SK-N-SH (cell line): ENCODE results near the gene APBB2. TPM values are rescaled to one million over a fixed set of nuclear protein-coding genes. Genes with fewer than 3 reads are reported as not detected.

Experiments
- CTCF ChIA-PET: fragments of 300-600, 350-600 bp; formaldehyde crosslinking; extraction: SDS; loops from one replicate; lab custom pipeline; 2021; lab: Yijun Ruan, JAX
- POLR2A ChIA-PET: fragments of 350-600 bp; sonication (Branson Sonifier 250); formaldehyde crosslinking; extraction: SDS; loops from one replicate; lab custom pipeline; 2020; ENCODE audit warnings: antibody characterized with exemption, inconsistent platforms; lab: Yijun Ruan, JAX
- DNase-seq: peaks from one replicate; pipeline ENCODE4 v3.0.0; 2012
- H2AFZ ChIP-seq: fragments of 200-600 bp; sonication (generic); 2 replicates; pipeline ENCODE4 v1.8.1; 2016; ENCODE audit warnings: antibody characterized with exemption, mild to moderate bottlenecking, low read depth
- H3F3A ChIP-seq: fragments of 200-600 bp; sonication (generic); replicated peaks from 2 replicates; pipeline ENCODE3; 2016; ENCODE audit warnings: antibody characterized with exemption, mild to moderate bottlenecking; ENCODE audit not compliant: insufficient read depth
- H3K27ac ChIP-seq, 2 experiments: fragments of 200-500 bp in 1 of 2; fragments of 200-600 bp in 1 of 2; sonication (Bioruptor generic) in 1 of 2; sonication (generic), shearing (Covaris generic) in 1 of 2; 2 replicates each; pipeline versions ENCODE4 v1.5.1 to v1.6.1; 2014 to 2016; ENCODE audit warnings: low read depth in 2 of 2, inconsistent platforms in 1 of 2, low read length in 1 of 2, mild to moderate bottlenecking in 1 of 2, mixed read lengths in 1 of 2
- H3K27me3 ChIP-seq: fragments of 200-600 bp; sonication (generic), shearing (Covaris generic); 2 replicates; pipeline ENCODE4 v1.6.1; 2016; ENCODE audit warnings: mixed run types; ENCODE audit not compliant: insufficient read depth
- H3K36me3 ChIP-seq, 2 experiments: fragments of 200-500 bp in 1 of 2; fragments of 200-600 bp in 1 of 2; sonication (Bioruptor generic) in 1 of 2; sonication (generic) in 1 of 2; replicated peaks in 1 of 2; 2 replicates each; pipeline versions ENCODE3 to v1.5.1; 2014 to 2016; ENCODE audit warnings: low read length in 1 of 2, mild to moderate bottlenecking in 1 of 2; ENCODE audit not compliant: insufficient read depth in 2 of 2, control insufficient read depth in 1 of 2
- H3K4me1 ChIP-seq, 2 experiments: fragments of 200-500 bp in 1 of 2; fragments of 200-600 bp in 1 of 2; sonication (Bioruptor generic) in 1 of 2; sonication (generic), shearing (Covaris generic) in 1 of 2; 2 replicates each; pipeline versions ENCODE4 v1.5.1 to v1.6.1; 2014 to 2016; ENCODE audit warnings: low read depth in 1 of 2, low read length in 1 of 2, mixed run types in 1 of 2; ENCODE audit not compliant: insufficient read depth in 2 of 2, control insufficient read depth in 1 of 2
- H3K4me2 ChIP-seq: fragments of 200-600 bp; sonication (generic), shearing (Covaris generic); 2 replicates; pipeline ENCODE4 v1.6.1; 2017; ENCODE audit warnings: mixed run types
- H3K4me3 ChIP-seq, 2 experiments: fragments of 200-500 bp in 1 of 2; fragments of 200-600 bp in 1 of 2; sonication (Bioruptor generic) in 1 of 2; sonication (generic), shearing (Covaris generic) in 1 of 2; 2 replicates each; pipeline versions ENCODE4 v1.5.1 to v1.8.1; 2014 to 2016; ENCODE audit warnings: low read depth in 2 of 2, inconsistent platforms in 1 of 2, low read length in 1 of 2, mild to moderate bottlenecking in 1 of 2, mixed read lengths in 1 of 2, moderate library complexity in 1 of 2
- H3K79me2 ChIP-seq: fragments of 200-600 bp; sonication (generic); 2 replicates; pipeline ENCODE4 v1.8.1; 2017; ENCODE audit warnings: mild to moderate bottlenecking; ENCODE audit not compliant: insufficient read depth
- H3K9ac ChIP-seq: fragments of 200-600 bp; sonication (generic); 2 replicates; pipeline ENCODE4 v1.6.1; 2017; ENCODE audit warnings: mixed run types
- H3K9me2 ChIP-seq: fragments of 200-600 bp; sonication (generic); 2 replicates; pipeline ENCODE4 v1.6.1; 2017; ENCODE audit warnings: mixed run types
- H3K9me3 ChIP-seq: fragments of 200-600 bp; sonication (generic); 2 replicates; pipeline ENCODE4 v1.6.1; 2017; ENCODE audit warnings: mixed run types, mild to moderate bottlenecking, moderate library complexity
- H4K20me1 ChIP-seq: fragments of 200-600 bp; sonication (generic); 2 replicates; pipeline ENCODE4 v1.6.1; 2017; ENCODE audit warnings: mild to moderate bottlenecking, mixed run types; ENCODE audit not compliant: insufficient read depth
- CHD2 ChIP-seq: fragments of 150-350 bp; IDR thresholded peaks from 2 replicates; pipeline ENCODE4 v1.6.1; 2018; ENCODE audit warnings: low read length; ENCODE audit not compliant: partially characterized antibody
- ELF1 ChIP-seq: IDR thresholded peaks from 2 replicates; pipeline ENCODE4 v1.4.0; 2012
- EP300 ChIP-seq, 2 experiments: IDR thresholded peaks; 2 replicates each; pipeline versions ENCODE4 v1.4.0 to v1.6.1; 2012; ENCODE audit warnings: borderline replicate concordance in 1 of 2, low read depth in 1 of 2, low read length in 1 of 2
- FOSL2 ChIP-seq: IDR thresholded peaks from 2 replicates; pipeline ENCODE4 v1.4.0; 2012; ENCODE audit warnings: low read depth, mild to moderate bottlenecking, moderate library complexity, borderline replicate concordance
- GABPA ChIP-seq: IDR thresholded peaks from 2 replicates; pipeline ENCODE4 v1.4.0; 2012; ENCODE audit warnings: low read depth, mild to moderate bottlenecking
- GATA2 ChIP-seq: sonication (generic); formaldehyde crosslinking; IDR thresholded peaks from 2 replicates; pipeline ENCODE4 v1.5.0; 2020; ENCODE audit warnings: mild to moderate bottlenecking, missing genetic modification reagents
- IRF3 ChIP-seq: fragments of 150-350 bp; IDR thresholded peaks from 2 replicates; pipeline ENCODE4 v1.6.1; 2016; ENCODE audit warnings: mild to moderate bottlenecking, low read depth, low read length
- MEF2A ChIP-seq: IDR thresholded peaks from 2 replicates; pipeline ENCODE4 v1.4.0; 2012; ENCODE audit warnings: low read depth, borderline replicate concordance
- NFIC ChIP-seq: IDR thresholded peaks from 2 replicates; pipeline ENCODE4 v1.4.0; 2012; ENCODE audit warnings: borderline replicate concordance
- NRF1 ChIP-seq: IDR thresholded peaks from 2 replicates; pipeline ENCODE4 v1.6.1; 2012; ENCODE audit warnings: low read depth, mild to moderate bottlenecking, low read length
- RCOR1 ChIP-seq: fragments of 150-350 bp; IDR thresholded peaks from 2 replicates; pipeline ENCODE4 v1.6.1; 2017; ENCODE audit warnings: antibody characterized with exemption, low read length
- RFX5 ChIP-seq: IDR thresholded peaks from 2 replicates; pipeline ENCODE4 v1.6.1; 2012; ENCODE audit warnings: mild to moderate bottlenecking, improper control_type of control experiment, low read length
- RXRA ChIP-seq: IDR thresholded peaks from 2 replicates; pipeline ENCODE4 v1.4.0; 2012; ENCODE audit warnings: low read depth, mild to moderate bottlenecking, borderline replicate concordance
- TAF1 ChIP-seq: IDR thresholded peaks from 2 replicates; pipeline ENCODE4 v1.6.1; 2012; ENCODE audit warnings: low read depth, mild to moderate bottlenecking, low read length, moderate library complexity, borderline replicate concordance
- USF1 ChIP-seq: IDR thresholded peaks from 2 replicates; pipeline ENCODE4 v1.4.0; 2012; ENCODE audit warnings: low read depth, borderline replicate concordance
- USF2 ChIP-seq: fragments of 150-350 bp; IDR thresholded peaks from 2 replicates; pipeline ENCODE4 v1.6.1; 2017; ENCODE audit warnings: antibody characterized with exemption, low read length, low read depth, borderline replicate concordance
- whole genome bisulfite sequencing: methylation state at CpG from one replicate; pipeline ENCODE4 v1.1.6; 2017; ENCODE audit warnings: low lambda C conversion rate; 5-methylcytosine and 5-hydroxymethylcytosine counted together
- polyA plus RNA-seq, 3 experiments: library from polyadenylated mRNA; depleted of rRNA; stranded (reverse); fragments of >200 nt; gene quantifications; 2 replicates each; pipeline ENCODE4 v1.2.3, GENCODE V29; 2012
- TF ChIP-seq, protein P1 (sequence below): IDR thresholded peaks from 2 replicates; pipeline ENCODE4; 2012
- TF ChIP-seq, protein P2 (sequence below): IDR thresholded peaks from 2 replicates; pipeline ENCODE4 v1.6.1; 2012; ENCODE audit warnings: mild to moderate bottlenecking, low read depth, low read length, moderate library complexity
- TF ChIP-seq, protein P3 (sequence below): IDR thresholded peaks from 2 replicates; pipeline ENCODE4 v1.4.0; 2012; ENCODE audit warnings: low read depth

Gene APBB2
- polyA plus RNA-seq, 1 of the 3 experiments (the other 2 are of a cell fraction) = 49.8 TPM

DNA sequence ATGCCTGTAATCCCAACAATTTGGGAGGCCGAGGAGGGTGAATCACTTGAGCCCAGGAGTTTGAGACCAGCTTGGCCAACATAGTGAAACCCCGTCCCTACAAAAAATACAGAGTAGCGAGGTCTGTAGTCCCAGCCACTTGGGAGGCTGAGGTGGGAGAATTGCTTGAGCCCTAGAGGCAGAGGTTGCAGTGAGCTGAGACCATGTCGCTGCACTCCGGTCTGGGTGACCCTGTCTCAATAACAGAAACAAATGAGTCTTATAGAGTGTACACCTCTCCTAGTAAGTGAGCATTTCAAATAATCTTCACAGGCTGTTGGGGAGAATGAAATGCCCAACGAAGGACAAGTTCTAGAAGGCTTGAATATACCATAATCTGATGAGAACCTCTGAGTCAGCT is 47.9 kb upstream of the APBB2 start:
- Histone ChIP-seq H3F3A (peaks cover 23% of the 10 kb centered on the region), H3K79me2 (peaks cover 37% of the 10 kb centered on the region; the same call in 1 of the 2 replicates), H2AFZ (no peak overlapping the region), H3K9me3 (no peaks in the 10 kb centered on the region), H4K20me1 (peaks cover 23% of the 10 kb centered on the region), H3K4me2 (no peak overlapping the region), H3K9ac (no peak overlapping the region), H3K9me2 (no peaks in the 10 kb centered on the region), H3K4me3 (no peak overlapping the region), H3K36me3 (peaks cover 73 to 80% of the 10 kb centered on the region in 2 experiments), H3K4me1 (peaks cover 10 to 16% of the 10 kb centered on the region in 2 experiments; a peak in 3 of 4 replicates), H3K27ac (no peak overlapping the region), H3K27me3 (no peaks in the 10 kb centered on the region)
- no peak for DNase-seq
- ChIA-PET CTCF (interaction anchor here (1.4 to 2.2 kb wide), 2 partner anchors 19 to 46 kb away, joined by 3 to 12 read pairs; no protein-coding TSS in a partner anchor), POLR2A (no interaction called here)
- 98% methylated on average over 6 of the region's 6 CpGs for WGBS
- TF ChIP-seq RFX5 (no peak), RCOR1 (no peak), GABPA (no peak), RXRA (no peak), NRF1 (no peak)
- TF ChIP-seq, protein P1, sequence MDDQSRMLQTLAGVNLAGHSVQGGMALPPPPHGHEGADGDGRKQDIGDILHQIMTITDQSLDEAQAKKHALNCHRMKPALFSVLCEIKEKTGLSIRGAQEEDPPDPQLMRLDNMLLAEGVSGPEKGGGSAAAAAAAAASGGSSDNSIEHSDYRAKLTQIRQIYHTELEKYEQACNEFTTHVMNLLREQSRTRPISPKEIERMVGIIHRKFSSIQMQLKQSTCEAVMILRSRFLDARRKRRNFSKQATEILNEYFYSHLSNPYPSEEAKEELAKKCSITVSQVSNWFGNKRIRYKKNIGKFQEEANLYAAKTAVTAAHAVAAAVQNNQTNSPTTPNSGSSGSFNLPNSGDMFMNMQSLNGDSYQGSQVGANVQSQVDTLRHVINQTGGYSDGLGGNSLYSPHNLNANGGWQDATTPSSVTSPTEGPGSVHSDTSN = no peak
- TF ChIP-seq, protein P2, sequence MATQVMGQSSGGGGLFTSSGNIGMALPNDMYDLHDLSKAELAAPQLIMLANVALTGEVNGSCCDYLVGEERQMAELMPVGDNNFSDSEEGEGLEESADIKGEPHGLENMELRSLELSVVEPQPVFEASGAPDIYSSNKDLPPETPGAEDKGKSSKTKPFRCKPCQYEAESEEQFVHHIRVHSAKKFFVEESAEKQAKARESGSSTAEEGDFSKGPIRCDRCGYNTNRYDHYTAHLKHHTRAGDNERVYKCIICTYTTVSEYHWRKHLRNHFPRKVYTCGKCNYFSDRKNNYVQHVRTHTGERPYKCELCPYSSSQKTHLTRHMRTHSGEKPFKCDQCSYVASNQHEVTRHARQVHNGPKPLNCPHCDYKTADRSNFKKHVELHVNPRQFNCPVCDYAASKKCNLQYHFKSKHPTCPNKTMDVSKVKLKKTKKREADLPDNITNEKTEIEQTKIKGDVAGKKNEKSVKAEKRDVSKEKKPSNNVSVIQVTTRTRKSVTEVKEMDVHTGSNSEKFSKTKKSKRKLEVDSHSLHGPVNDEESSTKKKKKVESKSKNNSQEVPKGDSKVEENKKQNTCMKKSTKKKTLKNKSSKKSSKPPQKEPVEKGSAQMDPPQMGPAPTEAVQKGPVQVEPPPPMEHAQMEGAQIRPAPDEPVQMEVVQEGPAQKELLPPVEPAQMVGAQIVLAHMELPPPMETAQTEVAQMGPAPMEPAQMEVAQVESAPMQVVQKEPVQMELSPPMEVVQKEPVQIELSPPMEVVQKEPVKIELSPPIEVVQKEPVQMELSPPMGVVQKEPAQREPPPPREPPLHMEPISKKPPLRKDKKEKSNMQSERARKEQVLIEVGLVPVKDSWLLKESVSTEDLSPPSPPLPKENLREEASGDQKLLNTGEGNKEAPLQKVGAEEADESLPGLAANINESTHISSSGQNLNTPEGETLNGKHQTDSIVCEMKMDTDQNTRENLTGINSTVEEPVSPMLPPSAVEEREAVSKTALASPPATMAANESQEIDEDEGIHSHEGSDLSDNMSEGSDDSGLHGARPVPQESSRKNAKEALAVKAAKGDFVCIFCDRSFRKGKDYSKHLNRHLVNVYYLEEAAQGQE = no peak

DNA sequence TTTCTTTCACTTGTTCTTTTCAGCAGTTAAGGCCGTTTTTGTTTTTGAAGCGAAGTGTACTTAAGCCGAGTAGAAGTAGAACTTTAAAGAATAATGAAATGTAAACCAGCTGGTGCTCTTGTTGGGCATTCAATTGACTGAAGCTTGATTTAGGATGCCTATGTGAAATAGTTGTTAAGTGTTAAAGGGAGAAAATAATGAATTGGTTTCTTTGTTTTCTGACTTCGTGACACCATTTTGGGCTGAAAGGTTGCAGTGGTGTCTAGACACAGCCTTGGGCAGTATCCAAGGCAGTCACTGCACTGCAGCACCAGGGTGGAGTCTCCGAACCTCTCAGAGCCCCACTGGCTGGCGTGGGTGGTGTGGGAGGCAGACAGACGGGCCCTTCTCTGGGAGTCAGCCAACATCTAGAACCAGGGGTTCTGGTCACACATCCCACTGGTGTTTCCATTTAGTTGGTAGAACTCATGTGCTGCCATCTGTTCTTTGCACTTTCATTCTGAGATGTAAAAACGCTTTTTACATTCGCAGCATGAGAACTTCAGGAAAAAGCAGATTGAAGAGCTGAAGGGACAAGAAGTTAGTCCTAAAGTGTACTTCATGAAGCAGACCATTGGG is 45.9 kb upstream of the APBB2 start:
- H3K4me1 ChIP-seq = peaks cover 10 to 16% of the 10 kb centered on the region in 2 experiments; a peak in 3 of 4 replicates
- no peaks in the 10 kb centered on the region for H3K27me3 ChIP-seq
- H3K27ac ChIP-seq = no peak overlapping the region; a peak in 1 of 4 replicates
- peaks cover 23% of the 10 kb centered on the region for H4K20me1 ChIP-seq
- H3K9me2 ChIP-seq = no peaks in the 10 kb centered on the region
- no peak overlapping the region for H3K9ac ChIP-seq
- CTCF ChIA-PET = interaction anchor here (1.3 to 3.9 kb wide), 5 partner anchors 21 to 432 kb away, joined by 3 to 25 read pairs (median 13); partner anchors contain the start of gene APBB2
- H3K4me2 ChIP-seq = no peak overlapping the region
- peaks cover 41% of the 10 kb centered on the region; the same call in 1 of the 2 replicates for H3K79me2 ChIP-seq
- DNase-seq = no peak
- no peak overlapping the region for H2AFZ ChIP-seq
- H3K9me3 ChIP-seq = no peaks in the 10 kb centered on the region
- H3K4me3 ChIP-seq = peak overlapping the region in 1 of 2 experiments; percentile 77; a peak in 1 of 4 replicates
- H3K36me3 ChIP-seq = peaks cover 59 to 62% of the 10 kb centered on the region in 2 experiments
- POLR2A ChIA-PET = interaction anchor here (1.3 to 4.7 kb wide), 2 partner anchors 7 to 428 kb away, joined by 3 to 32 read pairs; no protein-coding TSS in a partner anchor
- 92% methylated on average over 8 of the region's 9 CpGs for WGBS
- peaks cover 19% of the 10 kb centered on the region for H3F3A ChIP-seq
- TF ChIP-seq FOSL2 = no peak
- no peak for TF ChIP-seq USF2
- no peak for TF ChIP-seq CHD2
- no peak for TF ChIP-seq NFIC
- TF ChIP-seq GATA2 (CRISPR knock-in tag) = no peak
- TF ChIP-seq ELF1 = no peak
- TF ChIP-seq, protein P3, sequence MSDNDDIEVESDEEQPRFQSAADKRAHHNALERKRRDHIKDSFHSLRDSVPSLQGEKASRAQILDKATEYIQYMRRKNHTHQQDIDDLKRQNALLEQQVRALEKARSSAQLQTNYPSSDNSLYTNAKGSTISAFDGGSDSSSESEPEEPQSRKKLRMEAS = no peak
- TF ChIP-seq MEF2A = no peak
- TF ChIP-seq IRF3 = no peak
- no peak for TF ChIP-seq EP300 (IDR thresholded peaks at IDR 0.05; ENCODE audit: borderline replicate concordance in 1 of 2, low read depth in 1 of 2, low read length in 1 of 2)
- TF ChIP-seq USF1 = no peak
- no peak for TF ChIP-seq TAF1
- no peak for TF ChIP-seq RCOR1
